H54 (cell line): ENCODE measurements around the gene TCP1.

Experiments used
- DNase-seq: peaks from one replicate; pipeline ENCODE4 v3.0.0; 2011; ENCODE audit warnings: low spot score, mixed read lengths; ENCODE audit not compliant: insufficient read length
- FAIRE-seq: peaks from 3 replicates; lab custom pipeline; 2011; peaks lifted over from hg19 to GRCh38; lab: Jason Lieb, UNC
- POLR2A ChIP-seq: IDR thresholded peaks from 2 replicates; pipeline ENCODE4 v1.6.1; 2011; ENCODE audit warnings: low read depth, mild to moderate bottlenecking, low read length

TCP1 gene

DNA sequence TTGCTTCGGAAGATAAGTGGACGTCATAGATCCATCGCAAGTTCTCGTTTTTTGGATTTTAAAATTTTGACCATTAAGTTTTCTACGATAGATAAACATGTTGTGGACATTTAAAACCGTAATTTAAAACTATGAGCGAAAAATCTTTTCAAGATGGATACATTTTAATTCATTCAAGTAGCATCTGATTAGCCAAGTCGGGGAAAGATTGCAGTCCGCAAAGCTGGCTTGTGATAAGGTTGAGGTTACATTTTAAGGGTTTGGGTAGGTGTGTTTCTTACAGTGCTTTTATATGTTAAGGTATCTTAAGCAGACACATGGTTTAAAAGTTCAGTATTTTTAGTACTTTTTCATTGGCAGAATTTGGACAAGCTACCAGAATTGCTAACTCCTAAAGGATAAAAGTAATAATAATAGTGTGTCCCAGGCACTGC lies 60.9 kb downstream of the TCP1 start:
- DNase-seq (no peak), FAIRE-seq (no peak)
- no peak for TF ChIP-seq POLR2A
